GM18873 (cell line): ENCODE measurements around the gene SHROOM4.

Experiments
- ATAC-seq: cut with Tn5 transposase; IDR thresholded peaks from one replicate; pipeline ENCODE4 v1.9.1; 2021; ENCODE audit warnings: mild to moderate bottlenecking, moderate library complexity, moderate number of reproducible peaks; ENCODE audit not compliant: unreplicated experiment, low FRiP score

SHROOM4 gene

GRCh38 chrX:50779694-50780093, 34.3 kb downstream of the SHROOM4 start:
- no peak for ATAC-seq

GRCh38 chrX:50778272-50778671, 35.7 kb downstream of the SHROOM4 start:
- no peak for ATAC-seq

GRCh38 chrX:50776248-50776647, 37.7 kb downstream of the SHROOM4 start:
- ATAC-seq = no peak

GRCh38 chrX:50771382-50771781, 42.6 kb downstream of the SHROOM4 start:
- no peak for ATAC-seq

- no peak for ATAC-seq
Measured at GRCh38 chrX:50770702-50771101, 43.3 kb downstream of the SHROOM4 start.

- ATAC-seq = no peak
Measured at GRCh38 chrX:50769389-50770063, 44.5 kb downstream of the SHROOM4 start.

GRCh38 chrX:50768801-50769200, 45.2 kb downstream of the SHROOM4 start:
- no peak for ATAC-seq

- no peak for ATAC-seq
Measured at GRCh38 chrX:50765986-50766385, 48.0 kb downstream of the SHROOM4 start.

- ATAC-seq = no peak
Measured at GRCh38 chrX:50762578-50762977, 51.4 kb downstream of the SHROOM4 start.

- ATAC-seq = no peak
Measured at GRCh38 chrX:50756276-50756675, 57.7 kb downstream of the SHROOM4 start.

GRCh38 chrX:50751091-50751490, 62.9 kb downstream of the SHROOM4 start:
- ATAC-seq = no peak

GRCh38 chrX:50747471-50747900, 66.5 kb downstream of the SHROOM4 start:
- no peak for ATAC-seq

- ATAC-seq = no peak
Measured at GRCh38 chrX:50736656-50737055, 77.3 kb downstream of the SHROOM4 start.

GRCh38 chrX:50726296-50726695, 87.7 kb downstream of the SHROOM4 start:
- no peak for ATAC-seq

GRCh38 chrX:50725310-50725709, 88.7 kb downstream of the SHROOM4 start:
- ATAC-seq = no peak

- no peak for ATAC-seq
Measured at GRCh38 chrX:50723006-50723405, 91.0 kb downstream of the SHROOM4 start.

GRCh38 chrX:50721764-50722521, 92.1 kb downstream of the SHROOM4 start:
- ATAC-seq = no peak

- ATAC-seq = no peak
Measured at GRCh38 chrX:50719614-50720013, 94.4 kb downstream of the SHROOM4 start.

- ATAC-seq = no peak
Measured at GRCh38 chrX:50718776-50719175, 95.2 kb downstream of the SHROOM4 start.

- ATAC-seq = no peak
Measured at GRCh38 chrX:50716706-50717105, 97.3 kb downstream of the SHROOM4 start.

- no peak for ATAC-seq
Measured at GRCh38 chrX:50712777-50713176, 101.2 kb downstream of the SHROOM4 start.

GRCh38 chrX:50711907-50712306, 102.1 kb downstream of the SHROOM4 start:
- no peak for ATAC-seq
